Duodenal mucosa (tissue), 2 donors: ENCODE measurements around the gene WNT9A.

Experiments
- H3K27ac ChIP-seq: one replicate; pipeline ENCODE4 v1.7.0; 2013; ENCODE audit warnings: low read depth, low read length
- H3K27me3 ChIP-seq, 2 donors: one replicate each; pipeline ENCODE4 v1.7.0; 2013; ENCODE audit warnings: low read length in 2 of 2, control low read depth in 1 of 2; ENCODE audit not compliant: insufficient read depth in 2 of 2, control insufficient read depth in 1 of 2
- H3K36me3 ChIP-seq, 2 donors: one replicate each; pipeline ENCODE4 v1.7.0; 2013; ENCODE audit warnings: low read length in 2 of 2, control low read depth in 1 of 2; ENCODE audit not compliant: insufficient read depth in 2 of 2, control insufficient read depth in 1 of 2
- H3K4me1 ChIP-seq, 2 donors: one replicate each; pipeline ENCODE4 v1.7.0; 2013; ENCODE audit warnings: low read length in 2 of 2, control low read depth in 1 of 2; ENCODE audit not compliant: insufficient read depth in 2 of 2, control insufficient read depth in 1 of 2
- H3K4me3 ChIP-seq, 2 donors: one replicate each; pipeline ENCODE4 v1.7.0; 2013; ENCODE audit warnings: low read length in 2 of 2, low read depth in 1 of 2
- H3K9ac ChIP-seq, 2 donors: one replicate each; pipeline ENCODE4 v1.7.0; 2013; ENCODE audit warnings: low read length in 2 of 2, low read depth in 1 of 2
- H3K9me3 ChIP-seq, 2 donors: one replicate each; pipeline ENCODE4 v1.7.0; 2013; ENCODE audit warnings: low read length in 2 of 2, control low read depth in 1 of 2; ENCODE audit not compliant: control insufficient read depth in 1 of 2

The WNT9A gene

DNA sequence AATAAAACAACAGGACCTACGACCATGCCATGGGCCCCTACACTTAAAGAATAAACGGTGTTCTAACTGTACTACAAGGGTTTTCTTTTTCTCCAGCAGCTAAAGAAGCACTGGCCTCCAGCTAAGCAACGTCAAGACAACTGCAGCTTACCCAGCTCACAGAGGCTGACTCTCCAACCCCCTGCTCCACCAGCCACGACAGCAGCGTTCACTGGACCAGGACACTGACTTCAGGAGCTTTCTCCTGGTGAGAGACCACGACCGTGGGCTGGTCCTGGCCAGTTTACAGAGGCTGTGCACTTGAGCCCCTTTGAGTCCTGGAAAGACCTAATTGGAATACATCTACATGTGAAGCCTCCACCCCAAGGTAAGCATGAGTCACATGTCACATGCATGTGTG, 39.4 kb downstream of the WNT9A start:
- Histone ChIP-seq H3K9ac (no peak overlapping the region), H3K4me1 (no peaks in the 10 kb centered on the region)

DNA sequence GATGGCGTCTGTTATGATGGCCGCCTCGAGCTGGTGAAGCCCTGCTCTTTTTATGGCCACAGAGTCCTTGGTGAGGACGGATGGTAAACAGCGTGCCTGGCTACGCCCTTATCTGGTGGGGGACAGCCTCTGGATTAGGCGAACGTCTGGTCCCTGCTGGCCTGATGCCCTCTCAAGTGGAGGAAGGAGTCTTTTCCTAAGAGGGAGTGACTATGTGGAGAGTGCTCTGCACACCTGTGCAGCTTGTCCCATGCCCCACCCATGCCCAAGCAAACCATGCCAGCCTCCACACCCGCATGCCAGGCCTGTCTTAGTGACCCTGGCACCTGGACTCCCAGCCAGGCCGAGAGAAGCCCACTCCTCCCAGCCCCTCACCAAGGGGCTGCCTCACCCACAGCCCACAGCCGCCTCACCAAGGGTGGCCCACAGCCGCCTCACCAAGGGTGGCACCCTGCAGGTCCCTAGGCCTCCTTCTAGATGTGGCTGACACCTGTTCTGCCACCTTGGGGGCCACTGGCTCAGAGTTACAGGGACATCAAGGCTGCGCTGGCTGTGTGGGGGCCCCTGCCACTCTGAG, 40.2 kb downstream of the WNT9A start:
- H3K9me3 ChIP-seq, result no peaks in the 10 kb centered on the region
- H3K27ac ChIP-seq, result no peak overlapping the region
- H3K4me1 ChIP-seq, result no peaks in the 10 kb centered on the region
- H3K36me3 ChIP-seq, result no peaks in the 10 kb centered on the region
- H3K9ac ChIP-seq, result no peak overlapping the region
- peaks cover 3 to 5% of the 10 kb centered on the region in 2 donors for H3K27me3 ChIP-seq
- H3K4me3 ChIP-seq, result no peak overlapping the region

More for the DNA sequence above, 39.4 kb downstream of the WNT9A start:
- Histone ChIP-seq H3K27ac (no peak overlapping the region), H3K4me3 (no peak overlapping the region), H3K9me3 (no peaks in the 10 kb centered on the region), H3K27me3 (peaks cover 3 to 5% of the 10 kb centered on the region in 2 donors), H3K36me3 (no peaks in the 10 kb centered on the region)

- Histone ChIP-seq H3K4me1 (no peaks in the 10 kb centered on the region), H3K36me3 (no peaks in the 10 kb centered on the region), H3K4me3 (no peak overlapping the region), H3K27ac (no peak overlapping the region), H3K9ac (no peak overlapping the region), H3K9me3 (no peaks in the 10 kb centered on the region), H3K27me3 (peaks cover 3 to 5% of the 10 kb centered on the region in 2 donors)
Measured at GRCh38 chr1:227906550-227907071, 41.1 kb downstream of the WNT9A start.

DNA sequence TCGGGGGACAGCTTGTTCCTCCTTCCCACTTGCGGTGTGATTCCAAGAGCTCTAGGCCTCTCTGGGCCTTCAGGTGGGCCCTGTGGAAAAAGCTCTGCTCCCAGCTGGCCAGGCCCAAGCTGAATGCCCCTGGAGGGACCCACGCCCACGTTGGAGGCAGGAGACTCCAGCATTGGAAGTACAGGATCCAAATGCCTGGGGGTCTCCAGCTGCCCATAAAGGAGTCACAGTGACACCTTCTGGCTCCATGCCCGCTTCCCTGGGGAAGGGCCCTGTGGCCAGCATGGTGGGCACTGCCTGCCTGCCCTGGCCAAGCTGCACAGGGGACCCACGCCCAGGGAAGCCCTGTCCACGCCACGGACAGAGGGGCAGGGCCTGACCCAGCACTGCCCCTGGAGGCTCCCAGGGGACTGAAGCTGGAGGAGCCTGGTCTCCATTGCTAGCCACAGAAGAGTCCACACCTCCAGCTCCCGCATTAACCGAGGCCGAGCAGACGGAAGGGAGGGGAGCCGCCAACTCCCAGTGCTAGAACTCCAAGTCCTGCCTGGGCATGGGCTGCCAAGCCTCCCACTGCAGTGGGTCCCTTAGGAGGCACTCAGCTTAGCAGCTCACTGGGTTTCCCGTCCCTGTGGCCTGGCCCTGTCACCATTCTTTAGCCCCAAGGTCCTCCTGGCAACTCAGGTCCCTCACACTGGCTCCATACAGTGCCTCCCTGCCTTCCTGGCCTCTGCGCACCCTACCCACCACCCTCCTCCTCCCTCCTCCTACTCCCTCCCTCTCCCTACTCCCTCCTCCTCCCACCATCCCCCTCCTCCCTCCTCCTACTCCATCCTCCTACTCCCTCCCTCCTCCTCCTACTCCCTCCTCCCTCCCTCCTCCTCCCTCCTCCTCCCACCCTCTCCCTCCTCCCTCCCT, 41.9 kb downstream of the WNT9A start:
- peaks cover 3 to 5% of the 10 kb centered on the region in 2 donors for H3K27me3 ChIP-seq
- no peaks in the 10 kb centered on the region for H3K36me3 ChIP-seq
- H3K4me1 ChIP-seq, result no peaks in the 10 kb centered on the region

DNA sequence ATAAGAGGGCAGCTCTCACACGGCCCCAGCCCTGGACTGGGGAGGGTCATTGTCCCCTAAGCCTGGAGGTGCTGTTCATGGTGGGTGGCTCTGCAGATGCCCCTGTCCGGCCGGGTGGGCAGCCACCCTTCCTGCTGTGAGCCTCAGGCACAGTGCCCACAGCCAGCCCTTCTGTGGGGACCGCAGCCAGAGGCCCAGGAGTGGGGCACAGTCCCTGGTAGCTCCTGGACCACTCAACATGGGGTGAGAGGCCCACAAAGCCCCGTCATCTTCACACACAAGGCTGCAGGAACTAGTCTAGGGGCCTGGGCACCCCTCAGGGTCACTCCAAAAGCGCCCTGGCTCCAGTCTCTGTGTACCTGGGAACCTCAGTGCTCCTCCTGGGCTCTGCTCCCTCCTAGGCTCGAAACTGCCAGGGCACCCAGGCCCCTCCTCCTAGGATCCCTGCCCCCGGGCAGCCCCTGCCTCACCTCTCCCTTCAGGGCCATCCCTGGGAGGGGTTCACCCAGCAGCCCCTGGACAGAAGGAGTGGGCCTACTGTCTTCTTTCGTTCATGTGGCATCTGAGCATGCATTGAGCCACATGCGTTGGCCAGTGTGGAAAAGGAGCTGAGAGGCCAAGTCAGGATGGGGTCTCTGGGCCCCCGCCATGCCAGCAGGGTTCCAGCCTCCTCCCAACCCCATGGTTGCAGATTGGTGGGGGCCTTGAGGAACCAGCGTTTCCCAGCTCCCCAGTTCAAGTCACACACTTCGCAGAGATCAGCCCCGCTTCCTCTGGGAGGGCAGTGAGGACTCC, 43.0 kb downstream of the WNT9A start:
- no peak overlapping the region for H3K27ac ChIP-seq
- peaks cover 0 to 5% of the 10 kb centered on the region in 2 donors for H3K27me3 ChIP-seq
- no peaks in the 10 kb centered on the region for H3K4me1 ChIP-seq

More for the DNA sequence above, 41.9 kb downstream of the WNT9A start:
- Histone ChIP-seq H3K9me3 (no peaks in the 10 kb centered on the region), H3K27ac (no peak overlapping the region), H3K4me3 (no peak overlapping the region), H3K9ac (no peak overlapping the region)

GRCh38 chr1:227903614-227904501, 43.9 kb downstream of the WNT9A start:
- Histone ChIP-seq H3K9me3 (no peaks in the 10 kb centered on the region), H3K27me3 (peaks cover 0 to 5% of the 10 kb centered on the region in 2 donors), H3K4me1 (no peaks in the 10 kb centered on the region), H3K9ac (no peak overlapping the region), H3K4me3 (no peak overlapping the region), H3K36me3 (no peaks in the 10 kb centered on the region), H3K27ac (no peak overlapping the region)

More for the DNA sequence above, 43.0 kb downstream of the WNT9A start:
- Histone ChIP-seq H3K9ac (no peak overlapping the region), H3K36me3 (no peaks in the 10 kb centered on the region), H3K9me3 (no peaks in the 10 kb centered on the region), H3K4me3 (no peak overlapping the region)

GRCh38 chr1:227903061-227903521, 44.6 kb downstream of the WNT9A start:
- no peak overlapping the region for H3K9ac ChIP-seq
- H3K4me3 ChIP-seq, result no peak overlapping the region
- H3K4me1 ChIP-seq, result no peaks in the 10 kb centered on the region
- H3K27ac ChIP-seq, result no peak overlapping the region
- H3K27me3 ChIP-seq, result no peaks in the 10 kb centered on the region
- H3K36me3 ChIP-seq, result no peaks in the 10 kb centered on the region
- H3K9me3 ChIP-seq, result no peaks in the 10 kb centered on the region

DNA sequence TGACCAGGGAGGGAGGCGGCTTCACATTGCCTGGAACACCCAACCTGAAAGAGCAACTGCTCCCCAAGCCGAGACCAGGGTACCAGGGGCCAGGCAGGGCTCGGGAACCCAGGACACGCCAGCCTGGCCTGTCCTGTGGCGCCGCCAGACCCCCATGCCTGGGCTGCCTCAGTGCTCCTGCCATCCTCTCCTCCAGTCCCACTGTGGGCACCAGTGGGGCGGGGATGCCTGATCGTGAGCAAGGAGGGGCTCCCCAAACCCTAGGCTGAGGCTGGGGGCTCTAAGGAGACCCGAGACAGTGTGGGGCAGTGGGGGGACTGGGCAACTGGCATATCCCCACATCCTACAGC, 45.1 kb downstream of the WNT9A start:
- H3K27me3 ChIP-seq, result no peaks in the 10 kb centered on the region
- no peaks in the 10 kb centered on the region for H3K36me3 ChIP-seq
- no peak overlapping the region for H3K27ac ChIP-seq
- no peaks in the 10 kb centered on the region for H3K9me3 ChIP-seq
- H3K9ac ChIP-seq, result no peak overlapping the region
- no peak overlapping the region for H3K4me3 ChIP-seq
- H3K4me1 ChIP-seq, result no peaks in the 10 kb centered on the region

- Histone ChIP-seq H3K9me3 (no peaks in the 10 kb centered on the region), H3K4me1 (no peaks in the 10 kb centered on the region), H3K27ac (no peak overlapping the region), H3K27me3 (no peaks in the 10 kb centered on the region), H3K4me3 (no peak overlapping the region), H3K9ac (no peak overlapping the region), H3K36me3 (no peaks in the 10 kb centered on the region)
Measured at GRCh38 chr1:227901906-227902640, 45.7 kb downstream of the WNT9A start.
